GM21367 (cell line): Measurements from ENCODE around the gene ALG9.

ENCODE experiments used
- ATAC-seq: cut with Tn5 transposase; IDR thresholded peaks from one replicate; pipeline ENCODE4 v1.9.1; 2021; ENCODE audit not compliant: unreplicated experiment

The ALG9 gene

GRCh38 chr11:111770581-111771134 lies 100.7 kb downstream of the ALG9 start:
- no peak for ATAC-seq

- ATAC-seq: no peak
Observed at GRCh38 chr11:111766834-111767142, 104.6 kb downstream of the ALG9 start.

DNA sequence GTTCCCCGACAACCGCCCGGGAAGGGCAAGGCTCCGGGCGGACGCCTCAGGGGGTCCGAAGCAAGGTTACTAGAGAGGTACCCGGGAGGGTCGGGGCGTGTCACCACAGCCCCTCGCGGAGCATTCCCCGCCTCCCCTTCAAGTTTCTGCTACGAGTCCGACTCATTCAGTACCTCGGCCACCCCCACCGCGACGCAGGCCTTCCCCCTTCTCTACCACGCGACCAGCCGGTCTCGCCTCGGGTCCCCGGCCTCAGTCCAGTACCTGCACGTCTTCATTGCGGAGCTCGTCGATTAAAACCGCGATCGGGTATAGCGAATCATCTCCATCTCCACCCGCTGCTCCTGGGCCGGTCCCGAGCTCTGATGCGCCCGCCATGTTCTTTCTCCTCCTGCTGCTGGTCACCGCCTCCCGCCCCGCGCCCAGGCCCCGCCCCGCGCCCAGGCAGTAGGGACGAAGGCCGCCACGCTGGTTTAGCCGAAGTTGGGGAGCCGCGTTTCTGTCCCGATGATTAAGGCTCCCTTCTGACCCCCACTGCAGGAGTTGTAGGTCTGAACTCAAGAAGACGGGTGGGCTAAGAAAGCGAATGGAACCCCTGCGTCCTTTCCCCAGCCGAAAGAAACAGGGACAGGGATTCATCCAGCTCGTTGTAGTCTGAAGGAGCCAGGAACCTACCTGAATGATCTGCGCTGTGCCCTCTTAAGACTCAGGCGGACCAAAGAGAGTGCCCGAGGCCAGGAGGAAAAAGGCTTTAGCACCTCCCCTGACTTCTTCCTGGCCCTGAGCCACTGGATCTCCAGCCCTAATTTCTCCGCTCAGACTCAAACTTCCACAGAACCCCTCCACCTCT lies 105.2 kb downstream of the ALG9 start, which contains the start of gene PPP2R1B:
Gene PPP2R1B, minus strand, starts transcription at position 406 of the 850 bp plus-strand sequence. Its CDS starts 28 bp downstream, at position 378.
- ATAC-seq: peak; percentile 73

- ATAC-seq: peak; percentile 36
Observed at GRCh38 chr11:111765320-111765983, 105.9 kb downstream of the ALG9 start.

- no peak for ATAC-seq
Observed at GRCh38 chr11:111764621-111765020, 106.8 kb downstream of the ALG9 start.

- ATAC-seq: no peak
Observed at GRCh38 chr11:111762981-111763643, 108.3 kb downstream of the ALG9 start.

DNA sequence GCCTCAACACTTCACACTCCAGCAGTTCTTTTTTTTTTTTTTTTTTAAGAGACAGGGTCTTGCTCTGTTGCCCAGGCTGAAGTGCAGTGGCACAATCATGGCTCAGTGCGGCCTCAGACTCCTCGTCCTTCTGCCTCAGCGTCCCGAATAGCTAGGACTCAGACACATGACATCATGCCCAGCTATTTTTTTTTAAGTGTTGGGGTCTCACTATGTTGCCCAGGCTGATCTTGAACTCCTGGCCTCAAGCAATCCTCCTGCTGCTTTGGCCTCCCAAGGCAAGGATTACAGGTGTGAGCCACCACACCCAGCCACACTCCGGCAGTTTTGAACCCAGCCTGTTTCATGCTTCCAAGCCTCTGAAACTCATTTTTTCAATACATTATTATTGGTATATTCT lies 108.9 kb downstream of the ALG9 start:
- no peak for ATAC-seq

- no peak for ATAC-seq
Observed at GRCh38 chr11:111761036-111761435, 110.3 kb downstream of the ALG9 start.

DNA sequence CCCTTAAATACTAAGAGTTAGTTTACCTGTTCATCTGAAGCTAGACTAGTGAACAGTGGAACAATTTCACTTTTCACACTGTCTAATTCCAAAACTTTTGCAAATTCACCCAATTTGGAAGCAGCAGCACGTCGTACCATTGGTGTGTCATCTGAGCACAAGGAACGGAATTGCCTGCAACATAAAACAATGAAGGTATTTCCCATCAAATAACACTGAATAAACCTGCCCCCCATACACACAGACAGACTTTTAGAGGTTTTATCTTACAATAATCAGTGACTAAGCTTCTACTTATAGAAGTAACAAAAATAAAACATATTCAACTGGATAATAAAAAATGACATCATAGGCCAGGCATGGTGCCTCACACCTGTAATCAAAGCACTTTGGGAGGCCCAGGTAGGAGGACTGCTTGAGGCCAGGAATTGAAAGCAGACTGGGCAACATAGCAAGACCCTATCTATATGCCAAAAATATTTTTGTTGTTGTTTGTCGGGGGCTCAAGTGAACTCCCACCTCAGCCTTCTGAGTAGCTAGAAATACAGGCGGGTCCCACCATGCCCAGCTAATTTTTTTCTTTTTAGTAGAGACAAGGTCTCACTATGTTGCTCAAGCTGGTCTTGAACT lies 111.5 kb downstream of the ALG9 start:
- ATAC-seq: no peak

GRCh38 chr11:111759376-111759775 lies 112.0 kb downstream of the ALG9 start:
- no peak for ATAC-seq

DNA sequence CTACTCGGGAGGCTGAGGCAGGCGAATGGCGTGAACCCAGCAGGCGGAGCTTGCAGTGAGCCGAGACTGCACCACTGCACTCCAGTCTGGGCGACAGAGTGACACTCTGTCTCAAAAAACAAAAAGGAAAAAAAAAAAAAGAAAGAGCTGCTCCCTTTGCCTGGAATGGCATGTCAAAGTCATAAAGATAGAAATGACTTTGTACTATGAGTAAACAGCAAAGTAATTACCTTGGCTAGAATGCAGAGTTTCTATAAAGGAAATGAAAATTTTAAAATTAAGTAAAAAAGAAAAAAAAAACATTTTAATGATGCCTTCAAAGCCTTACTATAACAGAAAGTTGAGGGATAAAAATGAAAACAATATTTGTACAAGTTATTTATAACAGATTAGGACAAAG lies 115.3 kb downstream of the ALG9 start:
- no peak for ATAC-seq

- ATAC-seq: no peak
Observed at GRCh38 chr11:111749646-111750045, 121.7 kb downstream of the ALG9 start.

GRCh38 chr11:111748035-111748804 lies 123.2 kb downstream of the ALG9 start:
- ATAC-seq: no peak

- no peak for ATAC-seq
Observed at GRCh38 chr11:111745719-111746504, 125.5 kb downstream of the ALG9 start.

DNA sequence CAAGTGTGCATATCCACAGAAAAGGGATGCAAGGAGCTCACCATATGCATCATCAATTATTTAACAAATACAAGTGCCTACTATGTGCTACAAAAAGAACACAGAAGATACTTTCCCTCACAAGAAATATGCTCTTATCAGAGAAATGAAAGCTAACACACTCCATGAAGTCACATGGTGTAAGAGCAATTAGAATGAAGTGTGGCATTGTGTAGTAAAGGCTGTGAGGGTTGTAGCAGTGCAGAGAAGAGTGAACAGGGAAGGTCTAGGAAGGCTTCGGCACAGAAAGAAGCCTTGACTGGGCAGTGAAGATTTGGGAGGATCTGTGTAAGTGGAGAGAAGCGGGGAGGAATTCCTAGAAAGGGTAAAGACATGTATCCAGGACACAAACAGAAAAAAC lies 127.7 kb downstream of the ALG9 start:
- ATAC-seq: no peak

GRCh38 chr11:111741751-111742150 lies 129.6 kb downstream of the ALG9 start:
- ATAC-seq: no peak

DNA sequence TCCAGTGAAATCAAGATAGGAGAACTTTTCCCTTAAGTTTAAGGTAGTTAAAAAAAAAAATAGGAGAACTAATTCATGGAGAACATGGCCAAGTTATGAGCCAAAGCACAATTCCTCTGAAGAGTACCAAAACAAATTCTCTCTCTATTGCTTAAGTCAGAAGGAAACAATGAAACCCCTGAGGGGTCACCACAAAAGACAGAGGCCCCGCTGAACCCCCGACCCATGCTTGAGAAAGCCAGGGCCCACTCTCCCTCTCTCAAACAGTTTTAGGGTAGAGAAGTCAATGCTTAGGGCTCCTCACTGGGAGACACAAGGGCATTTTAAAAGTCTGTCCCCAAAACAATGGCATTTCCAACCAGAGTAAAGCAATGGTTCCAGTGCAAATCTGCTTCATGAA lies 132.1 kb downstream of the ALG9 start:
- no peak for ATAC-seq

GRCh38 chr11:111737444-111738210 lies 133.8 kb downstream of the ALG9 start:
- no peak for ATAC-seq
